Muscle of leg (tissue), 16 donors: ENCODE data around the gene TBC1D9B. TPM values are rescaled to one million over a fixed set of nuclear protein-coding genes. Genes with fewer than 3 reads are reported as not detected.

Experiments used
- DNase-seq: peaks from one replicate; pipeline ENCODE4 v3.0.0; 2013
- H3K27ac ChIP-seq: one replicate; pipeline ENCODE4 v1.5.1; 2013; ENCODE audit warnings: mild to moderate bottlenecking, low read length, control low read depth
- H3K27me3 ChIP-seq: one replicate; pipeline ENCODE4 v1.6.1; 2013; ENCODE audit warnings: low read length; ENCODE audit not compliant: control insufficient read depth, insufficient read depth
- H3K36me3 ChIP-seq: one replicate; pipeline ENCODE4 v1.6.1; 2013; ENCODE audit warnings: low read length; ENCODE audit not compliant: control insufficient read depth, insufficient read depth
- H3K4me1 ChIP-seq: one replicate; pipeline ENCODE4 v1.6.1; 2013; ENCODE audit warnings: low read length; ENCODE audit not compliant: control insufficient read depth, insufficient read depth
- H3K4me3 ChIP-seq: one replicate; pipeline ENCODE4 v1.5.1; 2013; ENCODE audit warnings: low read length, control low read depth
- H3K9me3 ChIP-seq: replicated peaks from 2 replicates; pipeline ENCODE4 v1.6.1; 2013; ENCODE audit warnings: low read depth, low read length; ENCODE audit not compliant: control insufficient read depth
- WGBS: methylation state at CpG from one replicate; pipeline ENCODE4 v1.1.5; 2013; ENCODE audit warnings: missing lambda C conversion rate; ENCODE audit not compliant: insufficient coverage; 5-methylcytosine and 5-hydroxymethylcytosine counted together
- long read RNA-seq, 11 donors: transcript quantifications; one replicate each; lab custom pipeline, GENCODE V29; 2026
- polyA plus RNA-seq, 8 donors: library from polyadenylated mRNA; unstranded; fragments of 120-200 nt; gene quantifications; one replicate each; pipeline versions ENCODE4 v1.2.1 to v1.2.3, GENCODE V29; 2013; ENCODE audit warnings: inconsistent platforms in 1 of 8, low replicate concordance in 1 of 8; ENCODE audit not compliant: insufficient read length in 8 of 8, insufficient read depth in 1 of 8
- total RNA-seq: library from RNA; stranded (reverse); fragments of 120-200 nt; gene quantifications from one replicate; pipeline ENCODE4 v1.2.4, GENCODE V29; 2013

Gene TBC1D9B
- total RNA-seq (20.1 TPM), polyA plus RNA-seq (10 to 100 TPM; 45.1 to 71.7 (median 57.4) TPM)
- long read RNA-seq, donor 1, full-length matches to known transcripts, result 1 of 1 reads
- long read RNA-seq, donor 1, partial matches to known transcripts, result 0 of 1 reads
- long read RNA-seq, donor 1, other reads (novel, unspliced or antisense), result 0 of 1 reads
- long read RNA-seq, donor 2, result 0 reads
- long read RNA-seq, donor 3, full-length matches to known transcripts, result 5 of 10 reads
- long read RNA-seq, donor 3, partial matches to known transcripts, result 5 of 10 reads
- long read RNA-seq, donor 3, other reads (novel, unspliced or antisense), result 0 of 10 reads
- long read RNA-seq, donor 4, full-length matches to known transcripts, result 3 of 11 reads
- long read RNA-seq, donor 4, partial matches to known transcripts, result 8 of 11 reads
- long read RNA-seq, donor 4, other reads (novel, unspliced or antisense), result 0 of 11 reads
- long read RNA-seq, donor 5, full-length matches to known transcripts, result 10 of 27 reads
- long read RNA-seq, donor 5, partial matches to known transcripts, result 17 of 27 reads
- long read RNA-seq, donor 5, other reads (novel, unspliced or antisense), result 0 of 27 reads
- long read RNA-seq, donor 6, full-length matches to known transcripts, result 6 of 15 reads
- long read RNA-seq, donor 6, partial matches to known transcripts, result 9 of 15 reads
- long read RNA-seq, donor 6, other reads (novel, unspliced or antisense), result 0 of 15 reads
- long read RNA-seq, donor 7, full-length matches to known transcripts, result 7 of 7 reads
- long read RNA-seq, donor 7, partial matches to known transcripts, result 0 of 7 reads
- long read RNA-seq, donor 7, other reads (novel, unspliced or antisense), result 0 of 7 reads
- long read RNA-seq, donor 8, partial matches to known transcripts, result 5 of 5 reads
- long read RNA-seq, donor 8, other reads (novel, unspliced or antisense), result 0 of 5 reads
- long read RNA-seq, donor 9, full-length matches to known transcripts, result 2 of 2 reads
- long read RNA-seq, donor 9, partial matches to known transcripts, result 0 of 2 reads
- long read RNA-seq, donor 9, other reads (novel, unspliced or antisense), result 0 of 2 reads
- long read RNA-seq, donor 10, full-length matches to known transcripts, result 5 of 10 reads
- long read RNA-seq, donor 10, partial matches to known transcripts, result 5 of 10 reads
- long read RNA-seq, donor 10, other reads (novel, unspliced or antisense), result 0 of 10 reads
- long read RNA-seq, donor 11, full-length matches to known transcripts, result 2 of 2 reads
- long read RNA-seq, donor 11, partial matches to known transcripts, result 0 of 2 reads
- long read RNA-seq, donor 11, other reads (novel, unspliced or antisense), result 0 of 2 reads

DNA sequence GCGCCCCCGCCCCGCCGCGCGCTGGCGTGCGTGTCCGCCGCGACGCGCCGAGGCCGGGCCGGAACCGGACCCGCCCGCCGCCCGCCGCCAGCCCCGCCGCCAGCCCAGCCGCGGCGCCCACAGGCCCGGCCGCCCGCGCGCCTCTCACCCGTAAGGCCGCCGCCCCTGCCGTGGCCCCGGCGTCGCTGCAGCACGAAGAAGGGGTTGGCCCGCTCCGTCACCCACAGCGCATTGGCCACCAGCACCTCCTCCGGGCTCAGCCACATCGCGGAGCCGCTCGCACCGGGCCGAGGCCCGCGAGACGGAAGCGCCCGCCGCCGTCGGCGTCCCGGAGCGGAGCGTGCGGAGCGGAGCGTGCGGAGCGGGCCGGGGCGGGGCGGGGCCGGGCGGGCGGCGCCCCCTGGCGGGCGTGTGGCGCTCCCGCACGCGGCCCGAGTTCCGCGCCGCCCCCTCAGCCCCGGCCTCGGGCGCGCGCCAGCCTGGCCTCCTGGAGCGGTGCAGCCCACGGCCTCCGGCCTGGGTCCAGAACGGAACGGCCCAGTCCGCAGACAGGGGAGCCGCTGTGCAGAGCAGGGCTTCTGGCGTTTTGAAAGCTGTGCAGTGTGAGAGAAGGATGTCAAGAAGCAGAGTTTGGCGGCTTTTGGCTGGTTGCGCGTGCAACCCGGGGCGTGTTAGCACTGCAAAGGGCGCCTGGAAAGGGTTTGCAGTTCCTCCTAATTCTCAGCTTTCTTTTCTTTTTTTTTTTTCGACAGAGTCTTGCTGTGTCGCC is at the start of gene TBC1D9B:
TBC1D9B (minus strand) TSS at position 342 of the 769 bp plus-strand sequence; CDS start at position 266, 76 bp downstream.
- WGBS, result under 1% methylated on average over 99 of the region's 105 CpGs
- H3K4me3 ChIP-seq, result peak within 1 kb of the TSS; percentile 67
- H3K4me1 ChIP-seq, result peaks cover 21% of the 10 kb centered on the region
- peak; percentile 87 for DNase-seq
- peaks cover 23% of the 10 kb centered on the region for H3K36me3 ChIP-seq
- peak within 1 kb of the TSS; percentile 42 for H3K27ac ChIP-seq
- no peaks in the 10 kb centered on the region for H3K27me3 ChIP-seq
- no peaks in the 10 kb centered on the region for H3K9me3 ChIP-seq

DNA sequence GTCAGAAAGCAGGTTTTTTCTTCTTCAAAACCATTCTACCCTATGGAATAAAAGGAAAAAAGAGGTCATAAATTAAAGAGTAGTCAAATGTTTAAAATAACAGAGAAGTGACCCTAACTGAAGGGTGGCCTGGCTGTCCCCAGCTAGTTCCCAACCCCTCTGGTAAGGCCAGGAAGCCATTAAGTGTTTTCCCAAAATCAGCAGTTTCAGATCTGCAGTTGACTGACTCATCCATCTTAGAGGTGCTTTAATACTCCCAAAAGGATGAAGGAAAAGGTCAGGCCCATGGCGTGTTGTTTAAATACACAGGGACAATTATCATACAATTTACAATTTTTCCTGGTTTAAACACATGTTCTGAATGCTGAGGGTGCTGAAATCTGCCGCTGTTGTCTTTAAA is 47.9 kb upstream of the TBC1D9B start:
- H3K36me3 ChIP-seq, result peaks cover 10% of the 10 kb centered on the region
- no peaks in the 10 kb centered on the region for H3K9me3 ChIP-seq
- H3K4me1 ChIP-seq, result no peaks in the 10 kb centered on the region
- H3K27ac ChIP-seq, result no peak overlapping the region
- H3K27me3 ChIP-seq, result no peaks in the 10 kb centered on the region
- no CpG with 5 or more reads among the region's 2 CpGs for WGBS
- H3K4me3 ChIP-seq, result no peak overlapping the region
- DNase-seq, result no peak

- Histone ChIP-seq H3K4me3 (no peak overlapping the region), H3K27me3 (no peaks in the 10 kb centered on the region), H3K4me1 (no peaks in the 10 kb centered on the region), H3K9me3 (no peaks in the 10 kb centered on the region), H3K27ac (no peak overlapping the region), H3K36me3 (peaks cover 10% of the 10 kb centered on the region)
- DNase-seq, result no peak
- WGBS, result 92% methylated on average over 2 of the region's 6 CpGs
These were observed 47.4 kb upstream of the TBC1D9B start for GRCh38 chr5:179955062-179955461.

DNA sequence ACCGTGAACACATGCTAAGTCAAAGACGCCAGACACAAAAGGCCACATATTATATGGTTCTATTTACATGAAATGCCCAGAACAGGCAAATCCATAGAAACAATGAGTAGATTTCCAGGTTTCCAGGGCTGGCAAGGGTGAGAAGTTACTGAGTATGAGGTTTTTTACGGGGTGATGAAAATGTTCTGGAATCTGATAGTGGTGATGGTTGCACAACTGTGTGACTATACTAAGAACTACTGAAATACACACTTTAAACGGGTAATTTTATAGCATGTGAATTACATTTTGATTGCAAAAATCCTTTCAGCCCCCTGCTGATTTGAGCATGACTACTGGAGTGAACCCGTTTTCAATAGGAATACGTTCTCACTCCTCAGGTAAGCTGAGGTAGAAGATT is 46.7 kb upstream of the TBC1D9B start:
- no peak for DNase-seq
- H3K36me3 ChIP-seq, result peaks cover 10% of the 10 kb centered on the region
- H3K27ac ChIP-seq, result no peak overlapping the region
- no peaks in the 10 kb centered on the region for H3K9me3 ChIP-seq
- no peaks in the 10 kb centered on the region for H3K4me1 ChIP-seq
- no peaks in the 10 kb centered on the region for H3K27me3 ChIP-seq
- no peak overlapping the region for H3K4me3 ChIP-seq
- no CpG with 5 or more reads among the region's 6 CpGs for WGBS

DNA sequence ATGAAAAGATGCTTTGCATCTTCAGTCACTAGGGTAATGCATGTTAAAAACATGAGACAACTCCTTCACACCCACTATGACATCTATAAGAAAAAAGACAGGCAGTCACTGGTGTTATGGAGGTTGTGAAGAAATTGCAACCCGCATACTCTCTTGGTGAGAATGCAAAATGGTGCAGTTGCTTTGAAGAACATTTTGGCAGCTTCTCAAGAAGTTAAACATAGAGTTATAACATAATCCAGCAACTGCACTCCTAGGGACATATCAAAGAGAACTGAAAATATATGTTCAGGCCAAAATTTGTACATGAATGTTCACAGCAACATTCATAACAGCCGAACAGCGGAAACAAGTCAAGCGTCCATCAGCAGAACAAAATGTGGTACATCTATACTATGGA is 46.3 kb upstream of the TBC1D9B start:
- DNase-seq, result no peak
- H3K9me3 ChIP-seq, result no peaks in the 10 kb centered on the region
- no peak overlapping the region for H3K27ac ChIP-seq
- H3K4me1 ChIP-seq, result no peaks in the 10 kb centered on the region
- H3K27me3 ChIP-seq, result no peaks in the 10 kb centered on the region
- WGBS, result no CpG with 5 or more reads among the region's 4 CpGs
- H3K4me3 ChIP-seq, result no peak overlapping the region
- H3K36me3 ChIP-seq, result peaks cover 10% of the 10 kb centered on the region

- Histone ChIP-seq H3K4me1 (no peaks in the 10 kb centered on the region), H3K36me3 (no peaks in the 10 kb centered on the region), H3K27me3 (no peaks in the 10 kb centered on the region), H3K4me3 (no peak overlapping the region), H3K27ac (no peak overlapping the region), H3K9me3 (no peaks in the 10 kb centered on the region)
- no peak for DNase-seq
- WGBS, result 100% methylated on average over 1 of the region's 13 CpGs
These were observed 29.4 kb upstream of the TBC1D9B start for GRCh38 chr5:179936976-179937681.

- Histone ChIP-seq H3K4me1 (no peaks in the 10 kb centered on the region), H3K27me3 (no peaks in the 10 kb centered on the region), H3K27ac (no peak overlapping the region), H3K4me3 (no peak overlapping the region), H3K36me3 (no peaks in the 10 kb centered on the region), H3K9me3 (no peaks in the 10 kb centered on the region)
- 96% methylated on average over 4 of the region's 8 CpGs for WGBS
- no peak for DNase-seq
These were observed 23.2 kb upstream of the TBC1D9B start for GRCh38 chr5:179930788-179931473.

GRCh38 chr5:179927824-179928223 is 20.1 kb upstream of the TBC1D9B start:
- Histone ChIP-seq H3K36me3 (no peaks in the 10 kb centered on the region), H3K9me3 (no peaks in the 10 kb centered on the region), H3K27ac (no peak overlapping the region), H3K27me3 (no peaks in the 10 kb centered on the region), H3K4me1 (no peaks in the 10 kb centered on the region), H3K4me3 (no peak overlapping the region)
- DNase-seq, result no peak
- WGBS, result 85% methylated on average over 4 of the region's 7 CpGs
